GM12875 (cell line): ENCODE data around the gene AKAP7.
"Not testable (repeated sequence)": the region's sequence is repeated elsewhere in the genome, so short reads cannot be mapped to it uniquely, and the experiment has no call there.

ENCODE experiments used
- H3K4me3 ChIP-seq: one replicate; pipeline ENCODE4 v1.5.1; 2011; ENCODE audit warnings: low read depth, low read length, control low read depth
- CTCF ChIP-seq: IDR thresholded peaks from 2 replicates; pipeline ENCODE4 v1.5.1; 2011; ENCODE audit warnings: low read depth, mild to moderate bottlenecking, control low read depth, inconsistent platforms, low read length, moderate library complexity, borderline replicate concordance; ENCODE audit not compliant: insufficient read depth

Gene AKAP7

GRCh38 chr6:131286469-131287040 is 151.3 kb downstream of the AKAP7 start:
- no peak overlapping the region for H3K4me3 ChIP-seq
- TF ChIP-seq CTCF = no peak

DNA sequence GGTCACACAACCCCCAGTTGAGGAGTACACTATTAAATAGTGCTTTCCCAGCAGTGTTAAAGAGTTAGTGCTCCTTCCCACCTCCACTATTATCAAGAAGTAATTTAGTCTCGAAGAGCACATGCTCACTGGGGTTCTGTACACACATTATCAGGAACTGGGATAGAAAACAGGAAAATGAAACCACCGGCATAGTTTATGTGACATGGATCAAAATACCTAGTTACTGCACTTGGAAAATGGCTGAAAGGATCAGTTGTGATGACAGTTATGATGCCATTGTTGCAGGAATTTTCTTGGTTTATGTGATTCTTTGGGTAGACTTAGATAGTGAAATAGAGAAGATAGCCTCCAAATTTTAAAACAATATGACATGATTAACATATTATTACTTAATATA is 152.9 kb downstream of the AKAP7 start:
- no peak for TF ChIP-seq CTCF
- no peak overlapping the region for H3K4me3 ChIP-seq

GRCh38 chr6:131290955-131291354 is 155.7 kb downstream of the AKAP7 start:
- TF ChIP-seq CTCF = no peak
- H3K4me3 ChIP-seq = no peak overlapping the region

GRCh38 chr6:131292145-131292938 is 157.1 kb downstream of the AKAP7 start:
- TF ChIP-seq CTCF = no peak
- no peak overlapping the region for H3K4me3 ChIP-seq

- H3K4me3 ChIP-seq = no peak overlapping the region
- TF ChIP-seq CTCF = no peak
Observed at GRCh38 chr6:131293472-131293911, 158.2 kb downstream of the AKAP7 start.

- no peak overlapping the region for H3K4me3 ChIP-seq
- TF ChIP-seq CTCF = no peak
Observed at GRCh38 chr6:131295081-131295480, 159.8 kb downstream of the AKAP7 start.

GRCh38 chr6:131300826-131301225 is 165.6 kb downstream of the AKAP7 start:
- H3K4me3 ChIP-seq = not testable (repeated sequence)
